GM20000 (cell line): Measurements from ENCODE around the gene ZNF385D.

Experiments
- DNase-seq: peaks from one replicate; pipeline ENCODE4 v3.0.0; 2012; ENCODE audit warnings: low spot score
- CTCF ChIP-seq: IDR thresholded peaks from 2 replicates; pipeline ENCODE4 v1.5.1; 2012; ENCODE audit warnings: mild to moderate bottlenecking, control low read depth; ENCODE audit errors: extremely low read depth, missing control alignments

ZNF385D gene

GRCh38 chr3:21734746-21735145 lies 16.3 kb downstream of the ZNF385D start:
- DNase-seq = no peak
- no peak for TF ChIP-seq CTCF

- no peak for TF ChIP-seq CTCF
- no peak for DNase-seq
Observed at GRCh38 chr3:21729888-21730459, 21.0 kb downstream of the ZNF385D start.

- DNase-seq = no peak
- no peak for TF ChIP-seq CTCF
Observed at GRCh38 chr3:21729331-21729730, 21.7 kb downstream of the ZNF385D start.

- DNase-seq = no peak
- TF ChIP-seq CTCF = no peak
Observed at GRCh38 chr3:21722768-21723167, 28.2 kb downstream of the ZNF385D start.

GRCh38 chr3:21722301-21722700 lies 28.7 kb downstream of the ZNF385D start:
- TF ChIP-seq CTCF = no peak

GRCh38 chr3:21718943-21719591 lies 31.9 kb downstream of the ZNF385D start:
- TF ChIP-seq CTCF = no peak
- DNase-seq = no peak

More at GRCh38 chr3:21722301-21722700, 28.7 kb downstream of the ZNF385D start:
- no peak for DNase-seq

GRCh38 chr3:21718161-21718765 lies 32.7 kb downstream of the ZNF385D start:
- DNase-seq = no peak
- no peak for TF ChIP-seq CTCF
